Liver (tissue), 9 donors: ENCODE data around the gene STATH. TPM values are rescaled to one million over a fixed set of nuclear protein-coding genes. Genes with fewer than 3 reads are reported as not detected.

ENCODE experiments used
- DNase-seq: peaks from one replicate; pipeline ENCODE4 v3.0.0-alpha.2; 2017; ENCODE audit warnings: low spot score
- H3K27ac ChIP-seq, 2 donors: one replicate each; pipeline ENCODE4 v1.7.0; 2013; ENCODE audit warnings: inconsistent platforms in 2 of 2, low read length in 2 of 2, control low read depth in 1 of 2, low read depth in 1 of 2, mild to moderate bottlenecking in 1 of 2
- H3K27me3 ChIP-seq, 4 donors: one replicate each; pipeline versions ENCODE4 v1.6.1 to v1.7.0; 2013; ENCODE audit warnings: low read length in 3 of 4, inconsistent platforms in 1 of 4, mild to moderate bottlenecking in 1 of 4, moderate library complexity in 1 of 4; ENCODE audit not compliant: control insufficient read depth in 4 of 4, insufficient read depth in 4 of 4
- H3K36me3 ChIP-seq, 4 donors: one replicate each; pipeline versions ENCODE4 v1.6.1 to v1.7.0; 2013; ENCODE audit warnings: low read length in 3 of 4, mild to moderate bottlenecking in 3 of 4, low read depth in 1 of 4, moderate library complexity in 1 of 4; ENCODE audit not compliant: control insufficient read depth in 4 of 4, insufficient read depth in 3 of 4
- H3K4me1 ChIP-seq, 4 donors: one replicate each; pipeline versions ENCODE4 v1.6.1 to v1.7.0; 2013; ENCODE audit warnings: low read length in 3 of 4, mild to moderate bottlenecking in 3 of 4, moderate library complexity in 1 of 4; ENCODE audit not compliant: control insufficient read depth in 4 of 4, insufficient read depth in 4 of 4
- H3K4me3 ChIP-seq, 3 donors: one replicate each; pipeline versions ENCODE4 v1.6.1 to v1.7.0; 2013; ENCODE audit warnings: low read length in 3 of 3, control low read depth in 1 of 3, low read depth in 1 of 3, mild to moderate bottlenecking in 1 of 3
- H3K9ac ChIP-seq, 2 donors: one replicate each; pipeline ENCODE4 v1.7.0; 2013; ENCODE audit warnings: low read length in 2 of 2, mild to moderate bottlenecking in 2 of 2, moderate library complexity in 2 of 2, control low read depth in 1 of 2, low read depth in 1 of 2
- H3K9me3 ChIP-seq, 4 donors: one replicate each; pipeline versions ENCODE4 v1.6.1 to v1.7.0; 2013; ENCODE audit warnings: low read length in 3 of 4; ENCODE audit not compliant: control insufficient read depth in 4 of 4
- CTCF ChIP-seq: fragments of 150-350 bp; IDR thresholded peaks from 2 replicates; pipeline ENCODE4 v1.5.1; 2017; ENCODE audit warnings: improper control_type of control experiment, low read depth, low read length; ENCODE audit not compliant: missing input control
- EGR1 ChIP-seq, 2 donors: IDR thresholded peaks; 2 replicates each; pipeline ENCODE4 v1.6.1; 2016 to 2018; ENCODE audit warnings: antibody characterized with exemption in 2 of 2, low read depth in 2 of 2
- FOXA1 ChIP-seq: IDR thresholded peaks from 2 replicates; pipeline ENCODE4 v1.6.1; 2016; ENCODE audit warnings: antibody characterized with exemption
- FOXA2 ChIP-seq: IDR thresholded peaks from 2 replicates; pipeline ENCODE4 v1.6.1; 2016; ENCODE audit warnings: antibody characterized with exemption
- GABPA ChIP-seq, 2 donors: IDR thresholded peaks in 1 of 2; conservative IDR thresholded peaks in 1 of 2; 2 replicates each; pipeline ENCODE4 v1.6.1; 2016; ENCODE audit warnings: antibody characterized with exemption in 2 of 2, mild to moderate bottlenecking in 1 of 2, moderate library complexity in 1 of 2
- HNF4A ChIP-seq, 2 donors: conservative IDR thresholded peaks; 2 replicates each; pipeline ENCODE4 v1.6.1; 2016; ENCODE audit warnings: antibody characterized with exemption in 2 of 2, mild to moderate bottlenecking in 2 of 2
- HNF4G ChIP-seq: IDR thresholded peaks from 2 replicates; pipeline ENCODE4 v1.6.1; 2016; ENCODE audit warnings: antibody characterized with exemption
- JUND ChIP-seq, 2 donors: IDR thresholded peaks; 2 replicates each; pipeline ENCODE4 v1.6.1; 2016; ENCODE audit warnings: antibody characterized with exemption in 2 of 2
- NR2F2 ChIP-seq: IDR thresholded peaks from 2 replicates; pipeline ENCODE4 v1.6.1; 2016; ENCODE audit warnings: antibody characterized with exemption
- RAD21 ChIP-seq, 2 donors: IDR thresholded peaks; 2 replicates each; pipeline ENCODE4 v1.6.1; 2016; ENCODE audit warnings: antibody characterized with exemption in 2 of 2, mild to moderate bottlenecking in 2 of 2
- REST ChIP-seq: IDR thresholded peaks from 2 replicates; pipeline ENCODE4 v1.6.1; 2016; ENCODE audit warnings: antibody characterized with exemption, mild to moderate bottlenecking
- RXRA ChIP-seq, 2 donors: IDR thresholded peaks; 2 replicates each; pipeline ENCODE4 v1.6.1; 2017 to 2018; ENCODE audit warnings: antibody characterized with exemption in 2 of 2, mild to moderate bottlenecking in 1 of 2
- SP1 ChIP-seq: IDR thresholded peaks from 2 replicates; pipeline ENCODE4 v1.6.1; 2018; ENCODE audit warnings: antibody characterized with exemption, mild to moderate bottlenecking
- YY1 ChIP-seq: IDR thresholded peaks from 2 replicates; pipeline ENCODE4 v1.6.1; 2016; ENCODE audit warnings: antibody characterized with exemption, mild to moderate bottlenecking
- WGBS: extraction: QIAGEN DNeasy Blood & Tissue Kit; methylation state at CpG from one replicate; pipeline ENCODE4 v1.1.7; 2013; 5-methylcytosine and 5-hydroxymethylcytosine counted together
- polyA plus RNA-seq, 2 donors: library from polyadenylated mRNA; stranded (reverse) in 1 of 2; unstranded in 1 of 2; fragments of 200-250 nt in 1 of 2; fragments of >200 nt in 1 of 2; fragmentation: Nextera tagmentation in 1 of 2; extraction: Ambion mirVana in 1 of 2; gene quantifications; one replicate each; pipeline versions ENCODE4 v1.2.1 to v1.2.3, GENCODE V29; 2013 to 2015
- total RNA-seq, 2 donors: library from RNA; depleted of rRNA; stranded (reverse); fragments of >200 nt; gene quantifications; one replicate each; pipeline ENCODE4 v1.2.3, GENCODE V29; 2014
- TF ChIP-seq, protein P1 (sequence below): IDR thresholded peaks from 2 replicates; pipeline ENCODE4 v1.6.1; 2016; ENCODE audit warnings: antibody characterized with exemption
- TF ChIP-seq, protein P2 (sequence below): IDR thresholded peaks from 2 replicates; pipeline ENCODE4 v1.6.1; 2016; ENCODE audit warnings: antibody characterized with exemption
- donor health status: healthy.
- donor health status: healthy.
- donor health status: healthy.
- donor health status: healthy.
- donor health status: healthy.

STATH gene
- total and polyA plus RNA-seq, 4 donors, result not detected

DNA sequence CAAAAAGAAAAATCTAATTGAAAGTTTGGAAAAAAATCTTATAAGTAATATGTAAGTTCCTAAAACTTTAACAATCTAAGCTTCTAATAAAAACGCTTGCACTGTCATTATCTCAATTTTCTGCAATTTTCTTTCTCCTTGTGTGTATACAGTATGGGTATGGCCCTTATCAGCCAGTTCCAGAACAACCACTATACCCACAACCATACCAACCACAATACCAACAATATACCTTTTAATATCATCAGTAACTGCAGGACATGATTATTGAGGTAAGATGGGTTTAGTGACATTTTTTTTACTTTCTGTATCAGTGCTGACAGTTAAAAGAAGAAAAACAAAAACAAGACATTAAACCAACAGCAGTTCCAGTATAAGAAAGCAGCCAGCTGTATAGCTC is 4.9 kb downstream of the STATH start:
- WGBS, result 92% methylated on average over 1 of the region's 1 CpG
- H3K4me1 ChIP-seq, result no peaks in the 10 kb centered on the region
- H3K9ac ChIP-seq, result no peak overlapping the region
- no peak overlapping the region for H3K27ac ChIP-seq
- no peak for DNase-seq
- H3K36me3 ChIP-seq, result no peaks in the 10 kb centered on the region
- H3K9me3 ChIP-seq, result no peaks in the 10 kb centered on the region
- H3K4me3 ChIP-seq, result no peak overlapping the region
- no peak for TF ChIP-seq RXRA (IDR thresholded peaks at IDR 0.05)
- no peak for TF ChIP-seq HNF4G
- no peak for TF ChIP-seq FOXA1
- no peak for TF ChIP-seq YY1
- no peak for TF ChIP-seq FOXA2
- no peak for TF ChIP-seq HNF4A (conservative IDR thresholded peaks at IDR 0.05)
- no peak for TF ChIP-seq SP1
- TF ChIP-seq RAD21 (IDR thresholded peaks at IDR 0.05), result no peak
- no peak for TF ChIP-seq GABPA (IDR thresholded peaks at IDR 0.05 in 1 of 2, conservative IDR thresholded peaks at IDR 0.05 in 1 of 2)
- TF ChIP-seq JUND (IDR thresholded peaks at IDR 0.05), result no peak
- no peaks in the 10 kb centered on the region for H3K27me3 ChIP-seq

GRCh38 chr4:70002507-70002906 is 6.7 kb downstream of the STATH start:
- Histone ChIP-seq H3K36me3 (no peaks in the 10 kb centered on the region), H3K9ac (no peak overlapping the region), H3K27ac (no peak overlapping the region), H3K4me3 (no peak overlapping the region), H3K4me1 (no peaks in the 10 kb centered on the region), H3K9me3 (no peaks in the 10 kb centered on the region), H3K27me3 (no peaks in the 10 kb centered on the region)
- TF ChIP-seq HNF4A (conservative IDR thresholded peaks at IDR 0.05) (no peak), GABPA (IDR thresholded peaks at IDR 0.05 in 1 of 2, conservative IDR thresholded peaks at IDR 0.05 in 1 of 2) (no peak), NR2F2 (no peak), HNF4G (no peak), CTCF (no peak), SP1 (no peak), YY1 (no peak), FOXA1 (no peak), FOXA2 (no peak), JUND (IDR thresholded peaks at IDR 0.05) (no peak), EGR1 (IDR thresholded peaks at IDR 0.05; ENCODE audit: low read depth in 2 of 2) (no peak), REST (no peak), RAD21 (IDR thresholded peaks at IDR 0.05) (no peak)
- TF ChIP-seq, protein P1, sequence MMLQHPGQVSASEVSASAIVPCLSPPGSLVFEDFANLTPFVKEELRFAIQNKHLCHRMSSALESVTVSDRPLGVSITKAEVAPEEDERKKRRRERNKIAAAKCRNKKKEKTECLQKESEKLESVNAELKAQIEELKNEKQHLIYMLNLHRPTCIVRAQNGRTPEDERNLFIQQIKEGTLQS, result no peak
- TF ChIP-seq, protein P2, sequence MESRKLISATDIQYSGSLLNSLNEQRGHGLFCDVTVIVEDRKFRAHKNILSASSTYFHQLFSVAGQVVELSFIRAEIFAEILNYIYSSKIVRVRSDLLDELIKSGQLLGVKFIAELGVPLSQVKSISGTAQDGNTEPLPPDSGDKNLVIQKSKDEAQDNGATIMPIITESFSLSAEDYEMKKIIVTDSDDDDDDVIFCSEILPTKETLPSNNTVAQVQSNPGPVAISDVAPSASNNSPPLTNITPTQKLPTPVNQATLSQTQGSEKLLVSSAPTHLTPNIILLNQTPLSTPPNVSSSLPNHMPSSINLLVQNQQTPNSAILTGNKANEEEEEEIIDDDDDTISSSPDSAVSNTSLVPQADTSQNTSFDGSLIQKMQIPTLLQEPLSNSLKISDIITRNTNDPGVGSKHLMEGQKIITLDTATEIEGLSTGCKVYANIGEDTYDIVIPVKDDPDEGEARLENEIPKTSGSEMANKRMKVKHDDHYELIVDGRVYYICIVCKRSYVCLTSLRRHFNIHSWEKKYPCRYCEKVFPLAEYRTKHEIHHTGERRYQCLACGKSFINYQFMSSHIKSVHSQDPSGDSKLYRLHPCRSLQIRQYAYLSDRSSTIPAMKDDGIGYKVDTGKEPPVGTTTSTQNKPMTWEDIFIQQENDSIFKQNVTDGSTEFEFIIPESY, result no peak
- DNase-seq, result no peak
